HepG2 (cell line): Measurements from ENCODE around the gene ARHGAP26. TPM values are rescaled to one million over a fixed set of nuclear protein-coding genes. Genes with fewer than 3 reads are reported as not detected.

Source experiments
- ARID2 ChIP-seq: sonication (generic); formaldehyde crosslinking; IDR thresholded peaks from 2 replicates; pipeline ENCODE4 v1.8.1; 2022; ENCODE audit warnings: mild to moderate bottlenecking, missing genetic modification reagents, borderline replicate concordance
- GATAD2A ChIP-seq: IDR thresholded peaks from 2 replicates; pipeline ENCODE4 v1.6.1; 2016
- HMG20A ChIP-seq: IDR thresholded peaks from 2 replicates; pipeline ENCODE4 v1.6.1; 2016; ENCODE audit warnings: borderline replicate concordance
- HNF4G ChIP-seq, 2 experiments: sonication (generic) in 1 of 2; formaldehyde crosslinking in 1 of 2; IDR thresholded peaks; 2 replicates each; pipeline versions ENCODE4 v1.4.0 to v1.6.1; 2011 to 2020; ENCODE audit warnings: borderline replicate concordance in 2 of 2, low read depth in 2 of 2, mild to moderate bottlenecking in 2 of 2, low read length in 1 of 2, missing genetic modification reagents in 1 of 2, moderate library complexity in 1 of 2
- HNRNPUL1 ChIP-seq: fragments of 200-400 bp; formaldehyde crosslinking; IDR thresholded peaks from 2 replicates; pipeline ENCODE4 v1.6.1; 2017; ENCODE audit warnings: low read depth, mild to moderate bottlenecking, low read length, moderate library complexity
- KMT2B ChIP-seq: IDR thresholded peaks from 2 replicates; pipeline ENCODE4 v1.6.1; 2016; ENCODE audit warnings: missing genetic modification reagents, missing compliant biosample characterization
- NCOA2 ChIP-seq: sonication (generic); formaldehyde crosslinking; IDR thresholded peaks from 2 replicates; pipeline ENCODE4 v1.8.0; 2022; ENCODE audit warnings: inconsistent platforms
- SYNCRIP ChIP-seq: fragments of 200-400 bp; formaldehyde crosslinking; IDR thresholded peaks from 2 replicates; pipeline ENCODE4 v1.6.1; 2018; ENCODE audit warnings: mild to moderate bottlenecking, low read depth, low read length; ENCODE audit not compliant: insufficient read depth
- TOPORS ChIP-seq: sonication (generic); formaldehyde crosslinking; IDR thresholded peaks from 2 replicates; pipeline ENCODE4 v1.8.0; 2023; ENCODE audit warnings: mild to moderate bottlenecking, missing genetic modification reagents
- TRIM22 ChIP-seq: fragments of 450-650 bp; IDR thresholded peaks from 2 replicates; pipeline ENCODE4 v1.6.1; 2017
- ZFP82 ChIP-seq: sonication (generic); formaldehyde crosslinking; IDR thresholded peaks from 2 replicates; pipeline ENCODE4 v1.5.1; 2020; ENCODE audit warnings: mild to moderate bottlenecking, missing genetic modification reagents, borderline replicate concordance
- ZFYVE20 ChIP-seq: sonication (generic); formaldehyde crosslinking; IDR thresholded peaks from 2 replicates; pipeline ENCODE4 v1.8.0; 2023; ENCODE audit warnings: low read depth, mild to moderate bottlenecking, moderate library complexity, missing genetic modification reagents, borderline replicate concordance
- ZNF225 ChIP-seq: sonication (generic); formaldehyde crosslinking; IDR thresholded peaks from 2 replicates; pipeline ENCODE4 v1.4.0; 2020; ENCODE audit warnings: mild to moderate bottlenecking, missing genetic modification reagents
- ZNF44 ChIP-seq: sonication (generic); formaldehyde crosslinking; IDR thresholded peaks from 2 replicates; pipeline ENCODE4 v1.5.1; 2020; ENCODE audit warnings: mild to moderate bottlenecking, missing genetic modification reagents
- ZNF563 ChIP-seq: sonication (generic); formaldehyde crosslinking; IDR thresholded peaks from 2 replicates; pipeline ENCODE4 v1.8.0; 2022; ENCODE audit warnings: mild to moderate bottlenecking, moderate library complexity, missing genetic modification reagents
- ZNF615 ChIP-seq: sonication (generic); formaldehyde crosslinking; IDR thresholded peaks from 2 replicates; pipeline ENCODE4 v1.5.0; 2020; ENCODE audit warnings: mild to moderate bottlenecking, missing genetic modification reagents, borderline replicate concordance
- ZNF629 ChIP-seq: sonication (generic); formaldehyde crosslinking; conservative IDR thresholded peaks from 2 replicates; pipeline ENCODE4 v1.5.0; 2020; ENCODE audit warnings: missing genetic modification reagents
- ZNF713 ChIP-seq: sonication (generic); formaldehyde crosslinking; IDR thresholded peaks from 2 replicates; pipeline ENCODE4 v1.4.0; 2020; ENCODE audit warnings: mild to moderate bottlenecking, missing genetic modification reagents
- ZNF775 ChIP-seq: sonication (generic); formaldehyde crosslinking; IDR thresholded peaks from 2 replicates; pipeline ENCODE4 v1.4.0; 2020; ENCODE audit warnings: missing genetic modification reagents, mild to moderate bottlenecking, moderate library complexity, borderline replicate concordance
- polyA plus RNA-seq, 8 experiments: library from polyadenylated mRNA; depleted of rRNA in 3 of 8; stranded (reverse) in 7 of 8; unstranded in 1 of 8; fragments of >200 nt; fragmentation: Illumina TruSeq in 4 of 8; extraction: Trizol in 4 of 8; gene quantifications; 2 replicates each; pipeline versions ENCODE4 v1.2.1 to v1.2.3, GENCODE V29; 2011 to 2016; ENCODE audit warnings: low read depth in 4 of 8, missing spikeins in 1 of 8, mixed read lengths in 1 of 8; ENCODE audit not compliant: insufficient read depth in 1 of 8
- total RNA-seq, 5 experiments: library from RNA; depleted of rRNA; stranded (reverse); fragments of >200 nt; fragmentation: Illumina TruSeq; extraction: Trizol; gene quantifications; 2 replicates each; pipeline ENCODE4 v1.2.3, GENCODE V29; 2016; ENCODE audit warnings: low read depth in 1 of 5
- TF ChIP-seq, protein P1 (sequence below): sonication (generic); formaldehyde crosslinking; IDR thresholded peaks from 2 replicates; pipeline ENCODE4 v1.4.0; 2020; ENCODE audit warnings: low read depth, missing genetic modification reagents
- TF ChIP-seq, protein P2 (sequence below): sonication (generic); formaldehyde crosslinking; IDR thresholded peaks from 2 replicates; pipeline ENCODE4 v1.8.1; 2022; ENCODE audit warnings: low read depth, mild to moderate bottlenecking, missing genetic modification reagents

Gene ARHGAP26
- total and polyA plus RNA-seq, 2 of the 13 experiments (the other 11 are each of a cell fraction or from before 2014, with no cell fraction given) = 9.6 to 18.2 TPM

- TF ChIP-seq ZFP82 = no peak
- peak; percentile 60; the same call in 1 of the 2 replicates for TF ChIP-seq HMG20A (CRISPR knock-in tag)
- TF ChIP-seq HNRNPUL1 = no peak
- TF ChIP-seq, protein P1, sequence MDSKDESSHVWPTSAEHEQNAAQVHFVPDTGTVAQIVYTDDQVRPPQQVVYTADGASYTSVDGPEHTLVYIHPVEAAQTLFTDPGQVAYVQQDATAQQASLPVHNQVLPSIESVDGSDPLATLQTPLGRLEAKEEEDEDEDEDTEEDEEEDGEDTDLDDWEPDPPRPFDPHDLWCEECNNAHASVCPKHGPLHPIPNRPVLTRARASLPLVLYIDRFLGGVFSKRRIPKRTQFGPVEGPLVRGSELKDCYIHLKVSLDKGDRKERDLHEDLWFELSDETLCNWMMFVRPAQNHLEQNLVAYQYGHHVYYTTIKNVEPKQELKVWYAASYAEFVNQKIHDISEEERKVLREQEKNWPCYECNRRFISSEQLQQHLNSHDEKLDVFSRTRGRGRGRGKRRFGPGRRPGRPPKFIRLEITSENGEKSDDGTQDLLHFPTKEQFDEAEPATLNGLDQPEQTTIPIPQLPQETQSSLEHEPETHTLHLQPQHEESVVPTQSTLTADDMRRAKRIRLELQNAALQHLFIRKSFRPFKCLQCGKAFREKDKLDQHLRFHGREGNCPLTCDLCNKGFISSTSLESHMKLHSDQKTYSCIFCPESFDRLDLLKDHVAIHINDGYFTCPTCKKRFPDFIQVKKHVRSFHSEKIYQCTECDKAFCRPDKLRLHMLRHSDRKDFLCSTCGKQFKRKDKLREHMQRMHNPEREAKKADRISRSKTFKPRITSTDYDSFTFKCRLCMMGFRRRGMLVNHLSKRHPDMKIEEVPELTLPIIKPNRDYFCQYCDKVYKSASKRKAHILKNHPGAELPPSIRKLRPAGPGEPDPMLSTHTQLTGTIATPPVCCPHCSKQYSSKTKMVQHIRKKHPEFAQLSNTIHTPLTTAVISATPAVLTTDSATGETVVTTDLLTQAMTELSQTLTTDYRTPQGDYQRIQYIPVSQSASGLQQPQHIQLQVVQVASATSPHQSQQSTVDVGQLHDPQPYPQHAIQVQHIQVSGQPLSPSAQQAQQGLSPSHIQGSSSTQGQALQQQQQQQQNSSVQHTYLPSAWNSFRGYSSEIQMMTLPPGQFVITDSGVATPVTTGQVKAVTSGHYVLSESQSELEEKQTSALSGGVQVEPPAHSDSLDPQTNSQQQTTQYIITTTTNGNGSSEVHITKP (CRISPR knock-in tag) = peak; percentile 94
- TF ChIP-seq KMT2B (CRISPR knock-in tag) = no peak
- no peak for TF ChIP-seq SYNCRIP
- TF ChIP-seq ZNF563 (CRISPR knock-in tag) = no peak
- TF ChIP-seq ZNF629 (CRISPR knock-in tag) = no peak; the same call in 1 of the 2 replicates
- TF ChIP-seq TOPORS = 0 out of 2 replicates have a peak, but pooled peaks have one; percentile 34
- TF ChIP-seq GATAD2A (CRISPR knock-in tag) = peak; percentile 69
- TF ChIP-seq NCOA2 = peak; percentile 80
- TF ChIP-seq ZNF44 (CRISPR knock-in tag) = peak; percentile 22; the same call in 1 of the 2 replicates
- no peak for TF ChIP-seq ZFYVE20
- no peak for TF ChIP-seq TRIM22
- no peak for TF ChIP-seq ZNF775 (CRISPR knock-in tag)
- no peak for TF ChIP-seq ZNF225
- 0 out of 2 replicates have a peak, but pooled peaks have one; percentile 55 for TF ChIP-seq ZNF615
- no peak for TF ChIP-seq ARID2 (CRISPR knock-in tag)
- TF ChIP-seq, protein P2, sequence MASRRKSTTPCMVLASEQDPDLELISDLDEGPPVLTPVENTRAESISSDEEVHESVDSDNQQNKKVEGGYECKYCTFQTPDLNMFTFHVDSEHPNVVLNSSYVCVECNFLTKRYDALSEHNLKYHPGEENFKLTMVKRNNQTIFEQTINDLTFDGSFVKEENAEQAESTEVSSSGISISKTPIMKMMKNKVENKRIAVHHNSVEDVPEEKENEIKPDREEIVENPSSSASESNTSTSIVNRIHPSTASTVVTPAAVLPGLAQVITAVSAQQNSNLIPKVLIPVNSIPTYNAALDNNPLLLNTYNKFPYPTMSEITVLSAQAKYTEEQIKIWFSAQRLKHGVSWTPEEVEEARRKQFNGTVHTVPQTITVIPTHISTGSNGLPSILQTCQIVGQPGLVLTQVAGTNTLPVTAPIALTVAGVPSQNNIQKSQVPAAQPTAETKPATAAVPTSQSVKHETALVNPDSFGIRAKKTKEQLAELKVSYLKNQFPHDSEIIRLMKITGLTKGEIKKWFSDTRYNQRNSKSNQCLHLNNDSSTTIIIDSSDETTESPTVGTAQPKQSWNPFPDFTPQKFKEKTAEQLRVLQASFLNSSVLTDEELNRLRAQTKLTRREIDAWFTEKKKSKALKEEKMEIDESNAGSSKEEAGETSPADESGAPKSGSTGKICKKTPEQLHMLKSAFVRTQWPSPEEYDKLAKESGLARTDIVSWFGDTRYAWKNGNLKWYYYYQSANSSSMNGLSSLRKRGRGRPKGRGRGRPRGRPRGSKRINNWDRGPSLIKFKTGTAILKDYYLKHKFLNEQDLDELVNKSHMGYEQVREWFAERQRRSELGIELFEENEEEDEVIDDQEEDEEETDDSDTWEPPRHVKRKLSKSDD = no peak
- peak; percentile 97 for TF ChIP-seq HNF4G (IDR thresholded peaks at IDR 0.05; ENCODE audit: borderline replicate concordance, low read depth, low read length)
- TF ChIP-seq HNF4G (CRISPR knock-in tag; IDR thresholded peaks at IDR 0.05; ENCODE audit: borderline replicate concordance, low read depth) = peak; percentile 83; the same call in 1 of the 2 replicates
- no peak for TF ChIP-seq ZNF713 (CRISPR knock-in tag)
These were observed 212.0 kb downstream of the ARHGAP26 start (continued) for GRCh38 chr5:142981886-142982820.
